Activated CD4-positive, alpha-beta memory T cell treated with anti-CD3 and anti-CD28 coated beads for 36 hours (primary cell): ENCODE results near the gene KRTAP22-1. TPM values are rescaled to one million over a fixed set of nuclear protein-coding genes. Genes with fewer than 3 reads are reported as not detected.

Source experiments
- CTCF ChIA-PET: fragments of 350-600 bp; sonication (Branson Sonifier 250); formaldehyde crosslinking; loops from one replicate; lab custom pipeline; 2021; ENCODE audit warnings: antibody characterized with exemption, inconsistent platforms; lab: Charles Lee
- POLR2A ChIA-PET: fragments of 350-600 bp; sonication (Branson Sonifier 250); formaldehyde crosslinking; loops from one replicate; lab custom pipeline; 2021; ENCODE audit warnings: antibody characterized with exemption; lab: Charles Lee
- DNase-seq: peaks from one replicate; pipeline ENCODE4 v3.0.0-alpha.2; 2020
- H3K27ac Mint-ChIP-seq: one replicate; pipeline ENCODE4 v1.8.0; 2021; ENCODE audit warnings: mixed read lengths
- H3K27me3 Mint-ChIP-seq: one replicate; pipeline ENCODE4 v1.8.0; 2021; ENCODE audit warnings: mixed read lengths
- H3K36me3 Mint-ChIP-seq: one replicate; pipeline ENCODE4 v1.8.0; 2021; ENCODE audit warnings: mixed read lengths
- H3K4me1 Mint-ChIP-seq: one replicate; pipeline ENCODE4 v1.8.0; 2021; ENCODE audit warnings: low read depth, mixed read lengths
- H3K4me3 Mint-ChIP-seq: one replicate; pipeline ENCODE4 v1.8.0; 2021; ENCODE audit warnings: mild to moderate bottlenecking, mixed read lengths
- H3K9me3 Mint-ChIP-seq: one replicate; pipeline ENCODE4 v1.8.0; 2021; ENCODE audit warnings: mixed read lengths
- intact Hi-C: fragments of 100-400 bp; cut with micrococcal nuclease; formaldehyde crosslinking; loops from one replicate; pipeline ENCODE4 v1.15.1; 2023
- total RNA-seq, 2 experiments: library from RNA; stranded (reverse); gene quantifications; one replicate each; pipeline ENCODE4 v1.2.3, GENCODE V29; 2021

Gene KRTAP22-1
- total RNA-seq, 2 experiments from 2014 or later: not detected

DNA sequence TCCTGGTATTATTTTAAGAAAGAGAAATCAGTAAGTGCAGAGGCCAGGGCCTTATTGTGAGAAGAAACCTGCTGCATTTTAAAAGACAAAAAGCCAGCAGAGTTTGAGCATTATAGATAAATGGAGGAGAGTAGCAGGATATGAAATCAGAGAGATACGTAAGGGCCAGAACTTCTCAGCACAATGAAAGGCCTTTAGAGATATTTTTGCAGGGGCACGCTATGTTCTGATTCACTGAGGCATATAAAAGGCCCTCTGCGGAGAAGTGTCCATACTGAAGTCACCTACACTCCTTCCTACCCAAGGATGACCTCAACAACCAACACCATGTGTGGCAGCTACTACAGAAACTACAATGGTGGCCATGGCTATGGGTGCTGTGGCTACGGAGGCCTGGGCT is 8.7 kb upstream of the KRTAP22-1 start, which contains the start of gene KRTAP6-3:
TSS of gene KRTAP6-3 (plus strand) at position 301 of the 400 bp plus-strand sequence. CDS start at position 307, 6 bp downstream.
- ChIA-PET POLR2A (no interaction called here), CTCF (no interaction called here)
- Mint-ChIP-seq H3K4me1 (no peaks in the 10 kb centered on the region), H3K27ac (no peak within 1 kb of the TSS), H3K9me3 (no peaks in the 10 kb centered on the region), H3K27me3 (no peaks in the 10 kb centered on the region), H3K36me3 (no peaks in the 10 kb centered on the region), H3K4me3 (no peak within 1 kb of the TSS)
- intact Hi-C loops: no loop called here
- no peak for DNase-seq

DNA sequence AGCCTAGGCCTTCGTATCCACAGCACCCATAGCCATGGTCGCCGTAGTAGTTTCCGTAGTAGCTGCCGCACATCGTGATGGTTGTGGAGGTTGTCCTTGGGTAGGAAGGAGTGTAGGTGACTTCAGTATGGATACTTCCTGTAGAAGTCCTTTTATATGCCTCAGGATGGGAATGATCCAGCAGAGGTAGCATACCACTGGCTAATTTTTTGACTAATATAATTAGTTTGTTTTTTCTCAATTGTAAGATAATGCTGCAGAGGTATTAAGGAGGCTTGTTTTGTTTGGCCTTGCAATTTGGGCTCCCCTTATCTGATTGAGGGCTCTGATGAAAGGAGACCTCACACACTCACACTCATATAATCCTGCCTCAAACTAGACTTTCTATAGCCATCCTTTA is 2.1 kb upstream of the KRTAP22-1 start, which contains the start of gene KRTAP6-2:
TSS of gene KRTAP6-2 (minus strand) at position 101 of the 400 bp plus-strand sequence. CDS start at position 73, 28 bp downstream.
- Mint-ChIP-seq H3K36me3 (no peaks in the 10 kb centered on the region), H3K9me3 (peaks cover 5% of the 10 kb centered on the region), H3K27me3 (no peaks in the 10 kb centered on the region), H3K27ac (no peak within 1 kb of the TSS), H3K4me3 (no peak within 1 kb of the TSS), H3K4me1 (no peaks in the 10 kb centered on the region)
- intact Hi-C loops: no loop called here
- DNase-seq: no peak
- ChIA-PET POLR2A (no interaction called here), CTCF (no interaction called here)

DNA sequence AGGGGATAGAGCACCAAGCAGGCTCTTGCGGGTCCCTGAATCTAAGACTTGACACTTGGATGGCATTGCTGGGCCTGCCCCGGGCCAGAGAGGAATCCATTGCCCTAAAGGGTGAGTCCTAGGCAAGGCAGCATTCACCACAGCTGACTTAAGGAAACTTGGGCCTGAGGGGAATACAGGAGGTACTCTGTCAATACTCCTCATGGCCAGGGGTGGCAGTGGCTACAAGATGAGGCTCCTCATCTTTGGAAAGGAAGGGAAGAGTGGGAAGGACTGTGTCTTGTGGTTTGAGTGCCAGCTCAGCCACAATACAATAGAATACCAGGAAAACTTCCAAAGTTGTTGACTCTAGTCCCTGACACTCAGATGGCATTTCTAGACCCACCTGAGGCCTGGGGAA is 5.1 kb downstream of the KRTAP22-1 start:
- intact Hi-C loops: no loop called here
- ChIA-PET POLR2A (no interaction called here), CTCF (no interaction called here)
- Mint-ChIP-seq H3K9me3 (peaks cover 11% of the 10 kb centered on the region), H3K36me3 (no peaks in the 10 kb centered on the region), H3K4me1 (no peaks in the 10 kb centered on the region), H3K27ac (no peak overlapping the region), H3K4me3 (no peak overlapping the region), H3K27me3 (no peaks in the 10 kb centered on the region)
- DNase-seq: no peak

DNA sequence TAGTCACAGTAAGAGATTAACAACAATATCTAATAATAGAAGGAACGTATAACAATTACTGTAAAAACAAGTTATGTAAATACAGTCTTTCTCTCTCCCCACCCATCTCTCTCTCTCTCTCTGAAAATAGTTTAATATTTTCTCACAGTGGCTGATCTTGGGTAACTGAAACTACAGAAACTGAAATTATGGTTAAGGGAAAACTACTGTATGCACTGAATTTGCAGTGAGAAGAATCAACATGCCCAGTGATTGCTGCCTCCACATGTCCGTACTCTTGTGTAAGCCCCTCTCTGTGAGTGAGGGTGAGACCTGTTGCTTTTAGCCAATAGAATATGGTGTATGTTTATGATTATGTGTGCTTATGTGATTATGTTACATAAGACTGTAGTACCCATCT is 11.2 kb downstream of the KRTAP22-1 start:
- ChIA-PET POLR2A (no interaction called here), CTCF (no interaction called here)
- Mint-ChIP-seq H3K9me3 (peaks cover 10% of the 10 kb centered on the region), H3K4me1 (no peaks in the 10 kb centered on the region), H3K27me3 (no peaks in the 10 kb centered on the region), H3K27ac (no peak overlapping the region), H3K4me3 (no peak overlapping the region), H3K36me3 (no peaks in the 10 kb centered on the region)
- intact Hi-C loops: no loop called here
- no peak for DNase-seq

DNA sequence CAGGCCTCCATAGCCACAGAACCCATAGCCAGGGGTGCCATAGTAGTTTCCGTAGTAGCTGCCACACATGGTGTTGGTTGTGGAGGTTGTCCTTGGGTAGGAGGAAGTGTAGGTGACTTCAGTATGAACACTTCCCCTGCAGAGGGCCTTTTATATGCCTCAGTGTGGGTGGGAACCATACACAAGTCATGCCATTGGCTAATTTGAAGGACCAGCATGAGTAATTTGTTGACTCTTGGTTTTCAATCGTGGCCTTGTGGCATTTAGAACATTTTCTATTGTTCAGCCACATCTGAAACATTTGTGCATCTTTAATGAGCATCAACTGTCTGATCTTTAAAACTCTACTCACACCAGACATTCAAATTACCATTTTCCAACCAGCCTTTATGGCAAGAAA is 12.9 kb downstream of the KRTAP22-1 start, which contains the start of gene KRTAP6-1:
TSS of gene KRTAP6-1 (minus strand) at position 95 of the 400 bp plus-strand sequence. CDS start at position 69, 26 bp downstream.
- CTCF ChIA-PET: no interaction called here
- H3K4me1 Mint-ChIP-seq: no peaks in the 10 kb centered on the region
- H3K9me3 Mint-ChIP-seq: peaks cover 8% of the 10 kb centered on the region
- POLR2A ChIA-PET: no interaction called here
- H3K36me3 Mint-ChIP-seq: no peaks in the 10 kb centered on the region
- no peaks in the 10 kb centered on the region for H3K27me3 Mint-ChIP-seq
- no peak within 1 kb of the TSS for H3K4me3 Mint-ChIP-seq
- intact Hi-C loops: no loop called here
- no peak for DNase-seq
- H3K27ac Mint-ChIP-seq: no peak within 1 kb of the TSS

DNA sequence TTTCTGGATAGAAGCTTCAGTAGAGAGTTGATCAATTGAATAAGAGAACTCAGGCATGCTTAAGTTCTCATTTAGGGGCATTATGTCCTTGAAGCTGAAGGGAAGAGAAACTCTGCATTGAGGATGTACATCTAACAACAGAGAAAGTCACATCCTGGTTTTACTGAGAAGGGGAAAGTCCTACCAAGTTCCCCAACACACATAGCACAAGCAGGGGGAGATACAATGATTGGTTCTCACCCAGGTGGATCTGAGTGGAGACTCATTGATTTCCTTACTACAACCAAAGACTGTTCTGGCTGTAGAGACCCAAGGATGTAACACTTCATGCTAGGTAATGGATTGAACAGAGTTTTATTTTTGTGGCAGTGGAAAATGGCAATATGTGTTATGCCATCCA is 14.3 kb downstream of the KRTAP22-1 start:
- Mint-ChIP-seq H3K9me3 (peaks cover 8% of the 10 kb centered on the region), H3K27ac (no peak overlapping the region), H3K36me3 (no peaks in the 10 kb centered on the region), H3K4me3 (no peak overlapping the region), H3K27me3 (no peaks in the 10 kb centered on the region), H3K4me1 (no peaks in the 10 kb centered on the region)
- ChIA-PET POLR2A (no interaction called here), CTCF (interaction anchor here (0.8 kb wide), 1 partner anchor 8 kb away, joined by 3 read pairs; no protein-coding TSS in a partner anchor)
- DNase-seq: no peak
- intact Hi-C loops: no loop called here

DNA sequence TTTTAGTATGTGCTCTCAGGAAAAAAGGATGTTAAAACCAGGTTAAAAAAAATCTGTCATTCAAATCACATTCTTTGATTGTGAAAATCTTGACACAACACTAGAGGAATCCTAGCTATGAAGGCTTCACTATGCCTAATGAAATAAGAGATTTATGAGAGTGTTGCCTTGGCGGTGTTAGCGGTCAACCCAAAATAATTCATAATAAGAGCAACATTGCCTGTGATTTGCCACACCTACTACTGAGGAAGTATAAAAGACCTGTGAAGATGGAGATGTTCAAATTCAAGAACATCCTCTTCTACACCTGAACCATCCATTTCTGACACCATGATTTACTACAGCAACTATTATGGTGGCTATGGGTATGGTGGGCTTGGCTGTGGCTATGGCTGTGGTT is 15.2 kb downstream of the KRTAP22-1 start, which contains the start of gene KRTAP20-1:
TSS of gene KRTAP20-1 (plus strand) at position 301 of the 400 bp plus-strand sequence. CDS start at position 331, 30 bp downstream.
- no peaks in the 10 kb centered on the region for H3K4me1 Mint-ChIP-seq
- no peaks in the 10 kb centered on the region for H3K36me3 Mint-ChIP-seq
- ChIA-PET POLR2A (no interaction called here), CTCF (no interaction called here)
- no peak within 1 kb of the TSS for H3K27ac Mint-ChIP-seq
- no peak for DNase-seq
- no peaks in the 10 kb centered on the region for H3K27me3 Mint-ChIP-seq
- H3K4me3 Mint-ChIP-seq: no peak within 1 kb of the TSS
- intact Hi-C loops: no loop called here
- H3K9me3 Mint-ChIP-seq: peaks cover 2% of the 10 kb centered on the region

DNA sequence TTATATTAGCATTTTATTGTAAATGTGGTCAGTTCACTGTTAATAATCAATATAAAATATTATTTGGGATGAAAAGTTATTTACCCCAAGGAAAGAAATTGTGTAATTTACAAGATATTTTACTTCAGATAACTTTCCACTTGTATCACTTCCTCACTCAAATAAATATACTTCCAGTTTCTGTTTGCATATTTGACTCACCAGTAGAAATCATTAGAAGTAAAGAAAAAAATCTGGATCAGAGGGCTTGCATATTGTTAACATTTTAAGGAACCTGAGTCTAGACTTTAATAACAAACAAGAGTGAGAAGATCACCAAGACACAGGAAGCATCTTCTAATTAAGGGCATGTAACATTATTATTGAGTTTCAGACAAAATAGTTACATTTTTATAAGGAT is 19.2 kb downstream of the KRTAP22-1 start:
- intact Hi-C loops: no loop called here
- H3K4me3 Mint-ChIP-seq: no peak overlapping the region
- no peaks in the 10 kb centered on the region for H3K27me3 Mint-ChIP-seq
- POLR2A ChIA-PET: no interaction called here
- CTCF ChIA-PET: no interaction called here
- no peaks in the 10 kb centered on the region for H3K36me3 Mint-ChIP-seq
- no peaks in the 10 kb centered on the region for H3K9me3 Mint-ChIP-seq
- no peak overlapping the region for H3K27ac Mint-ChIP-seq
- DNase-seq: no peak
- H3K4me1 Mint-ChIP-seq: no peaks in the 10 kb centered on the region

DNA sequence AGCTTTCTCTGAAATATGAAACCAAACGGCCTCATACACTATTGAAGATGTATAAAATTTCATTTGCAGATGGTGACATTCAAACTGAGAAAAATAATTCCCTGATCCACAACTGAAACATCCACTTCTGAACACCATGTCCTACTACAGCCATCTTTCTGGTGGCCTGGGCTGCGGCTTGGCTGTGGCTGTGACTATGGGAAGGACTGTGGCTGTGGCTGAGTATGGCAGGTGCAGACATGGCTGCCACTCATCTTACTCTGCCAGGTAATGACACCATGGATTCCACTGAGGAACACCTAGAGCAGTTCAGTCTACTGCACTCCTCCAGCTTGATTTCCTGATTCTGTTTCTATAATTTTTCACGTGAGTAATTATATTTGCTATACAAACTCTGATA is 19.6 kb downstream of the KRTAP22-1 start, which contains the start of gene KRTAP20-4:
TSS of gene KRTAP20-4 (plus strand) at position 106 of the 400 bp plus-strand sequence.
- ChIA-PET POLR2A (no interaction called here), CTCF (no interaction called here)
- Mint-ChIP-seq H3K36me3 (no peaks in the 10 kb centered on the region), H3K4me3 (no peak within 1 kb of the TSS), H3K9me3 (no peaks in the 10 kb centered on the region), H3K4me1 (no peaks in the 10 kb centered on the region), H3K27ac (no peak within 1 kb of the TSS), H3K27me3 (no peaks in the 10 kb centered on the region)
- no peak for DNase-seq
- intact Hi-C loops: no loop called here

DNA sequence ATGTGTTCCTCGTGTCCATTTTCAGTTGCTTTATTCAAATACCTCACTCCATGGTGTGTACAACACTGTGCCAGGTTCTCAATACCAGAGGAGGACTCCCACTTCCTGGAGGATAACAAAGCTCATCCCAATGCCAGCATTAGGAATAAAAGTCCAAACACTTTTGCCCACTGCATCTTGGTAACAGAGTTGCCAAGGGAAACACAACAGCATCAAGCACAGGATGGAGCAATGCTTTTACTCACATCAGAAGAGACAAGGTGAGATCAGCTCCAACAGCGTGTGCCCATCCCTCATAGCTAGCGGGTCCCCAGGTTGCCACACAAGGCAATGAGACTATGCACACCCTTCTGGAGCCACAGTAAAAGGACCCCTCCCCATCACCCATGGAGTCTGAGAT is 22.5 kb downstream of the KRTAP22-1 start:
- intact Hi-C loops: no loop called here
- no peak for DNase-seq
- no peaks in the 10 kb centered on the region for H3K36me3 Mint-ChIP-seq
- H3K9me3 Mint-ChIP-seq: no peaks in the 10 kb centered on the region
- ChIA-PET CTCF (interaction anchor here (0.8 to 1.0 kb wide), 2 partner anchors 8 to 207 kb away, joined by 3 read pairs; no protein-coding TSS in a partner anchor), POLR2A (no interaction called here)
- no peaks in the 10 kb centered on the region for H3K27me3 Mint-ChIP-seq
- no peak overlapping the region for H3K4me3 Mint-ChIP-seq
- no peaks in the 10 kb centered on the region for H3K4me1 Mint-ChIP-seq
- no peak overlapping the region for H3K27ac Mint-ChIP-seq

DNA sequence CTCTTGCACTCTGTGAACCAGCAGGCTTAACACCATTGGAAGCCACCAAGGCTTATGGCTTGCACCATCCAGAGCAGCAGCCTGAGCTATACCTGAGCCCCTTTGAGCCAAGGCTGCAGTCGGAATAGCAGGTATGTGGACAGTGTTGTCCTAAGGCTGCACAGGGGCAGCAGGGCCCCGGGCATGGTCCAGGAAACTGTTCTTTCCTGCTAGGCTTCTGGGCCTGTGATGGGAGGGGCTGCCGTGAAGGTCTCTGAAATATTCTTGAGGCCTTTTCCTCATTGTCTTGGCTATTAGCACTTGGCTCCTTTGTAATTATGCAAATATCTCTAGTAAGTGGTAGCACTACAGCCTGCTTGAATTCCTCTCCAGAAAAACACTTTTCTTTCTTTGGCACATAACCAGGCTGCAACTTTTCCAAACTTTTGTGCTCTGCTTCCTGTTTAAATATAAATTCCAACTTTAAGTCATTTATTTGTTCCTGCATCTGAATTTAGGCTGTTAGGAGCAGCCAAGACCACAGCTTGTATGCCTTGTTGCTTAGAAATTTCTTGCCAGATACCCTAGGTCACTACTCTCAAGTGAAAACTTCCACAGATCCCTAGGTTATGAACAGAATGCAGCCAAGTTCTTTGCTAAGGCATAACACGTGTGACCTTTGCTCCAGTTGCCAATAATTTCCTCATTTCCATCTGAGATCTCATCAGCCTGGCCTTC is 24.7 kb downstream of the KRTAP22-1 start:
- Mint-ChIP-seq H3K9me3 (no peaks in the 10 kb centered on the region), H3K27ac (no peak overlapping the region), H3K36me3 (no peaks in the 10 kb centered on the region), H3K4me1 (no peaks in the 10 kb centered on the region), H3K4me3 (no peak overlapping the region), H3K27me3 (no peaks in the 10 kb centered on the region)
- DNase-seq: no peak
- ChIA-PET CTCF (no interaction called here), POLR2A (no interaction called here)
- intact Hi-C loops: no loop called here

DNA sequence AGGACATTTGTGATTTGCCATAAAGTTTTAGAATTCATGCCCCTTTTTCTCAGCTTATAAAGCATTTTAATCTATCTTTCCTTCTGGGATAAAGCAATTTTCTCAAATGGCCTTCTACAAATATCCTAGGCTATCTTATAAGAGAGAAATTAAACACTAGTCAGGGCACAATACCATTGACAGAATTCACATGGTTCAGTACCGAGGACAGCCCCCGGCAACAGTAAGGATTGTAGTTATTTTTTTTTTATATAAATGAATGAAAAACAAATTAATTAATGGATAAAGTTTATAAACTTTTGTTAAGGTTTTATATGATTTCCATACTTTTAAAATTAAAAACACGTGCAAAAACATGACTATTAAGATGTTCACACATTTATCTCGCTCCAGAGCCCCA is 27.2 kb downstream of the KRTAP22-1 start:
- no peak overlapping the region for H3K4me3 Mint-ChIP-seq
- H3K27me3 Mint-ChIP-seq: no peaks in the 10 kb centered on the region
- H3K36me3 Mint-ChIP-seq: no peaks in the 10 kb centered on the region
- ChIA-PET CTCF (no interaction called here), POLR2A (no interaction called here)
- no peaks in the 10 kb centered on the region for H3K9me3 Mint-ChIP-seq
- no peaks in the 10 kb centered on the region for H3K4me1 Mint-ChIP-seq
- H3K27ac Mint-ChIP-seq: no peak overlapping the region
- DNase-seq: no peak
- intact Hi-C loops: no loop called here

DNA sequence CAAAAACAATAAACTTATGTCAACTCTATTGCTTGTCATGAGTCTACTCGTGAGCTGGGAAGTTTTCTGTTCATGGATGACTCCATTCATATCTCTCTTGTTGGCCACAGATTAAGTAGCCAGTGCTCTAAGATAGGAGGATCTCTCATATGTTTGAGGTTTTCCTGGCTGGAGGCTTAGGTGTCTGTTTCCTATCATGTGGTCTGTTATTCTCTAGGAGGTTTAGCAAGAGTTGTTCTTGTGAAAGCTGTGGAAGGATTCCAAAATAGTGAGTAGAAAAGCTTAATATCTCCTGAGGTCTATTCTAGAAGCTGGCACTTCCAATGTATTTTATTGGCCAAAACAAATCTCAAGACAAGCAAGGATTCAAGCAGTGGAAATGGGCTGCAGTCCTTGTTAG is 28.3 kb downstream of the KRTAP22-1 start:
- no peak for DNase-seq
- Mint-ChIP-seq H3K27ac (no peak overlapping the region), H3K27me3 (no peaks in the 10 kb centered on the region), H3K4me1 (no peaks in the 10 kb centered on the region), H3K36me3 (no peaks in the 10 kb centered on the region), H3K9me3 (no peaks in the 10 kb centered on the region), H3K4me3 (no peak overlapping the region)
- ChIA-PET POLR2A (no interaction called here), CTCF (no interaction called here)
- intact Hi-C loops: no loop called here
